Measurements from ENCODE around the gene MRFAP1L1. TPM values are rescaled to one million over a fixed set of nuclear protein-coding genes. Genes with fewer than 3 reads are reported as not detected.
A peak's percentile ranks its signal among the peaks of the same experiment; 100 is the strongest.

Gene MRFAP1L1
- total and polyA plus RNA-seq, 2 experiments from 2014 or later: 61.6 to 73.8 TPM

GRCh38 chr4:6701371-6701770, 8.3 kb downstream of the MRFAP1L1 start:
- peak; percentile 100 for ATAC-seq
- Mint-ChIP-seq H3K27me3 (ENCODE audit: insufficient read depth, low read depth, poor library complexity) (peaks cover 6% of the 10 kb centered on the region), H3K9me3 (peaks cover 14% of the 10 kb centered on the region), H3K4me3 (no peak overlapping the region), H3K27ac (no peak overlapping the region), H3K36me3 (ENCODE audit: low read depth) (peaks cover 55% of the 10 kb centered on the region), H3K4me1 (no peaks in the 10 kb centered on the region)
- no peak overlapping the region for H3K27ac ChIP-seq (ENCODE audit: low read depth)
- peaks cover 7% of the 10 kb centered on the region; the same call in 1 of the 2 replicates for H3K36me3 ChIP-seq (ENCODE audit: insufficient read depth)
- peaks cover 38% of the 10 kb centered on the region for H3K79me2 ChIP-seq (replicated peaks; ENCODE audit: insufficient read depth)
- no peaks in the 10 kb centered on the region for H3F3A ChIP-seq (replicated peaks; ENCODE audit: low read depth)
- H3K4me1 ChIP-seq (ENCODE audit: insufficient read depth): no peaks in the 10 kb centered on the region
- H3K27me3 ChIP-seq (ENCODE audit: insufficient read depth): no peaks in the 10 kb centered on the region
- H4K20me1 ChIP-seq (replicated peaks; ENCODE audit: insufficient read depth): peaks cover 8% of the 10 kb centered on the region; the same call in 1 of the 2 replicates
- no peak overlapping the region for H2AFZ ChIP-seq
- no peak overlapping the region for H3K4me3 ChIP-seq
- H3K4me2 ChIP-seq: no peak overlapping the region
- no peaks in the 10 kb centered on the region for H3K9me2 ChIP-seq (ENCODE audit: insufficient read depth)
- no peak for TF ChIP-seq EZH2phosphoT487 (IDR thresholded peaks at IDR 0.05; ENCODE audit: unreplicated experiment)
- peak; percentile 87 to 91 for TF ChIP-seq CTCF (conservative IDR thresholded peaks at IDR 0.05; ENCODE audit: low read depth in 2 of 2)
- TF ChIP-seq CREB1 (CRISPR knock-in tag; IDR thresholded peaks at IDR 0.05; ENCODE audit: low read depth): peak; percentile 32; the same call in 1 of the 2 replicates
- peak; percentile 96 for DNase-seq (ENCODE audit: low spot score)

- Histone ChIP-seq H3K4me3 (no peak overlapping the region), H3K27me3 (ENCODE audit: insufficient read depth) (no peaks in the 10 kb centered on the region), H3K4me2 (no peak overlapping the region), H3K79me2 (replicated peaks; ENCODE audit: insufficient read depth) (peaks cover 23% of the 10 kb centered on the region), H4K20me1 (replicated peaks; ENCODE audit: insufficient read depth) (peaks cover 2% of the 10 kb centered on the region; the same call in 1 of the 2 replicates), H3K9me2 (ENCODE audit: insufficient read depth) (no peaks in the 10 kb centered on the region), H3F3A (replicated peaks; ENCODE audit: low read depth) (no peaks in the 10 kb centered on the region), H3K36me3 (ENCODE audit: insufficient read depth) (peaks cover 7% of the 10 kb centered on the region; the same call in 1 of the 2 replicates), H3K27ac (ENCODE audit: low read depth) (no peak overlapping the region), H2AFZ (no peak overlapping the region), H3K4me1 (ENCODE audit: insufficient read depth) (no peaks in the 10 kb centered on the region)
- Mint-ChIP-seq H3K27ac (no peak overlapping the region), H3K27me3 (ENCODE audit: insufficient read depth, low read depth, poor library complexity) (peaks cover 6% of the 10 kb centered on the region), H3K4me3 (no peak overlapping the region), H3K9me3 (peaks cover 14% of the 10 kb centered on the region), H3K36me3 (ENCODE audit: low read depth) (peaks cover 46% of the 10 kb centered on the region), H3K4me1 (no peaks in the 10 kb centered on the region)
- no peak for TF ChIP-seq ETS1 (IDR thresholded peaks at IDR 0.05)
- TF ChIP-seq CREB1 (CRISPR knock-in tag; IDR thresholded peaks at IDR 0.05; ENCODE audit: low read depth): no peak
- ATAC-seq: no peak
- no peak for DNase-seq (ENCODE audit: low spot score)
These were observed 9.8 kb downstream of the MRFAP1L1 start for GRCh38 chr4:6699903-6700302.

GRCh38 chr4:6699388-6699787, 10.3 kb downstream of the MRFAP1L1 start:
- peaks cover 6% of the 10 kb centered on the region for H3K27me3 Mint-ChIP-seq (ENCODE audit: insufficient read depth, low read depth, poor library complexity)
- no peaks in the 10 kb centered on the region for H3K9me2 ChIP-seq (ENCODE audit: insufficient read depth)
- no peak overlapping the region for H3K4me3 Mint-ChIP-seq
- ATAC-seq (no peak), DNase-seq (ENCODE audit: low spot score) (no peak)
- no peak overlapping the region for H3K4me3 ChIP-seq
- no peak overlapping the region for H3K27ac Mint-ChIP-seq
- no peak overlapping the region for H3K4me2 ChIP-seq
- H4K20me1 ChIP-seq (replicated peaks; ENCODE audit: insufficient read depth): no peaks in the 10 kb centered on the region; the same call in 1 of the 2 replicates
- H3K36me3 ChIP-seq (ENCODE audit: insufficient read depth): peaks cover 7% of the 10 kb centered on the region; the same call in 1 of the 2 replicates
- peaks cover 18% of the 10 kb centered on the region for H3K79me2 ChIP-seq (replicated peaks; ENCODE audit: insufficient read depth)
- no peaks in the 10 kb centered on the region for H3K4me1 ChIP-seq (ENCODE audit: insufficient read depth)
- no peak overlapping the region for H2AFZ ChIP-seq
- H3K36me3 Mint-ChIP-seq (ENCODE audit: low read depth): peaks cover 41% of the 10 kb centered on the region
- no peak overlapping the region for H3K27ac ChIP-seq (ENCODE audit: low read depth)
- no peaks in the 10 kb centered on the region for H3K4me1 Mint-ChIP-seq
- peaks cover 14% of the 10 kb centered on the region for H3K9me3 Mint-ChIP-seq
- no peaks in the 10 kb centered on the region for H3K27me3 ChIP-seq (ENCODE audit: insufficient read depth)
- H3F3A ChIP-seq (replicated peaks; ENCODE audit: low read depth): no peaks in the 10 kb centered on the region
- TF ChIP-seq CREB1 (CRISPR knock-in tag; IDR thresholded peaks at IDR 0.05; ENCODE audit: low read depth): no peak
- no peak for TF ChIP-seq NANOG (IDR thresholded peaks at IDR 0.05; ENCODE audit: borderline replicate concordance)
- no peak for TF ChIP-seq CTCF (conservative IDR thresholded peaks at IDR 0.05; ENCODE audit: low read depth in 2 of 2)
- TF ChIP-seq ZNF114 (CRISPR knock-in tag; IDR thresholded peaks at IDR 0.05): no peak
- no peak for TF ChIP-seq ETS1 (IDR thresholded peaks at IDR 0.05)
- no peak for TF ChIP-seq ZNF331 (CRISPR knock-in tag; IDR thresholded peaks at IDR 0.05; ENCODE audit: low read depth)
- no peak for TF ChIP-seq STAT1 (IDR thresholded peaks at IDR 0.05; ENCODE audit: unreplicated experiment)
- no peak for TF ChIP-seq JUNB (IDR thresholded peaks at IDR 0.05; ENCODE audit: unreplicated experiment)
